ENCODE measurements around the gene ZNF101. TPM values are rescaled to one million over a fixed set of nuclear protein-coding genes. Genes with fewer than 3 reads are reported as not detected.
"Not testable (repeated sequence)": the region's sequence is repeated elsewhere in the genome, so short reads cannot be mapped to it uniquely, and the experiment has no call there.

The ZNF101 gene
- total RNA-seq, 1 donor from 2014 or later = 8.3 TPM

- Mint-ChIP-seq H3K9me3 (no peaks in the 10 kb centered on the region), H3K27ac (no peak overlapping the region), H3K36me3 (peaks cover 10% of the 10 kb centered on the region), H3K4me1 (peaks cover 20% of the 10 kb centered on the region), H3K27me3 (ENCODE audit: low read depth) (no peaks in the 10 kb centered on the region), H3K4me3 (peak overlapping the region; percentile 93)
- no peak for TF ChIP-seq CTCF (IDR thresholded peaks at IDR 0.05; ENCODE audit: unreplicated experiment)
- no peak for DNase-seq (ENCODE audit: low spot score in 2 of 2, unreplicated experiment in 2 of 2)
Measured at GRCh38 chr19:19661141-19661674, 7.4 kb upstream of the ZNF101 start.

GRCh38 chr19:19661675-19662251, 6.9 kb upstream of the ZNF101 start:
- H3K4me3 Mint-ChIP-seq = peak overlapping the region; percentile 93
- no peak for DNase-seq (ENCODE audit: low spot score in 2 of 2, unreplicated experiment in 2 of 2)
- H3K27me3 Mint-ChIP-seq (ENCODE audit: low read depth) = no peaks in the 10 kb centered on the region
- peaks cover 9% of the 10 kb centered on the region for H3K36me3 Mint-ChIP-seq
- no peak overlapping the region for H3K27ac Mint-ChIP-seq
- H3K9me3 Mint-ChIP-seq = no peaks in the 10 kb centered on the region
- peaks cover 20% of the 10 kb centered on the region for H3K4me1 Mint-ChIP-seq
- TF ChIP-seq CTCF (IDR thresholded peaks at IDR 0.05; ENCODE audit: unreplicated experiment) = no peak

GRCh38 chr19:19662344-19662743, 6.3 kb upstream of the ZNF101 start:
- DNase-seq (ENCODE audit: low spot score in 2 of 2, unreplicated experiment in 2 of 2) = no peak
- peak overlapping the region; percentile 81 for H3K27ac Mint-ChIP-seq
- no peaks in the 10 kb centered on the region for H3K27me3 Mint-ChIP-seq (ENCODE audit: low read depth)
- no peaks in the 10 kb centered on the region for H3K9me3 Mint-ChIP-seq
- TF ChIP-seq CTCF (IDR thresholded peaks at IDR 0.05; ENCODE audit: unreplicated experiment) = no peak
- H3K4me3 Mint-ChIP-seq = peak overlapping the region; percentile 93
- peaks cover 6% of the 10 kb centered on the region for H3K36me3 Mint-ChIP-seq
- peaks cover 20% of the 10 kb centered on the region for H3K4me1 Mint-ChIP-seq

GRCh38 chr19:19662871-19663255, 5.8 kb upstream of the ZNF101 start:
- peaks cover 20% of the 10 kb centered on the region for H3K4me1 Mint-ChIP-seq
- H3K36me3 Mint-ChIP-seq = peaks cover 6% of the 10 kb centered on the region
- H3K4me3 Mint-ChIP-seq = peak overlapping the region; percentile 93
- no peaks in the 10 kb centered on the region for H3K27me3 Mint-ChIP-seq (ENCODE audit: low read depth)
- DNase-seq (ENCODE audit: low spot score in 2 of 2, unreplicated experiment in 2 of 2) = no peak
- peak overlapping the region; percentile 81 for H3K27ac Mint-ChIP-seq
- no peaks in the 10 kb centered on the region for H3K9me3 Mint-ChIP-seq
- no peak for TF ChIP-seq CTCF (IDR thresholded peaks at IDR 0.05; ENCODE audit: unreplicated experiment)

GRCh38 chr19:19663256-19664120, 5.2 kb upstream of the ZNF101 start, which contains the start of gene ATP13A1:
Gene ATP13A1 (minus strand): TSS chr19:19663676. CDS start chr19:19663666, 10 bp downstream.
- Mint-ChIP-seq H3K4me3 (peak within 1 kb of the TSS; percentile 93), H3K27ac (peak within 1 kb of the TSS; percentile 98), H3K9me3 (no peaks in the 10 kb centered on the region), H3K4me1 (peaks cover 25% of the 10 kb centered on the region), H3K36me3 (peaks cover 1% of the 10 kb centered on the region), H3K27me3 (ENCODE audit: low read depth) (no peaks in the 10 kb centered on the region)
- peak; percentile 83 to 89 for DNase-seq (ENCODE audit: low spot score in 2 of 2, unreplicated experiment in 2 of 2)
- TF ChIP-seq CTCF (IDR thresholded peaks at IDR 0.05; ENCODE audit: unreplicated experiment) = no peak

GRCh38 chr19:19665420-19665948, 3.2 kb upstream of the ZNF101 start:
- H3K27me3 Mint-ChIP-seq (ENCODE audit: low read depth); H3K4me3 Mint-ChIP-seq; H3K36me3 Mint-ChIP-seq; H3K27ac Mint-ChIP-seq; DNase-seq (ENCODE audit: low spot score in 2 of 2, unreplicated experiment in 2 of 2); H3K9me3 Mint-ChIP-seq: not testable (repeated sequence)
- H3K4me1 Mint-ChIP-seq = peaks cover 32% of the 10 kb centered on the region

Data from mesothelial cell of epicardium (in vitro differentiated cells).